Endothelial cell of umbilical vein (primary cell): Measurements from ENCODE around the gene SPINK6. TPM values are rescaled to one million over a fixed set of nuclear protein-coding genes. Genes with fewer than 3 reads are reported as not detected.

Experiments
- BruUV-seq: library from RNA; stranded (reverse); fragments of 400-500 nt; replicated peaks from 2 replicates; lab custom pipeline; 2021; lab: Mats Ljungman, UMichigan
- CTCF ChIA-PET: fragments of 300-600, 350-600 bp; sonication (Branson Sonifier 250); formaldehyde crosslinking; loops from one replicate; lab custom pipeline; 2021; ENCODE audit warnings: antibody characterized with exemption, inconsistent platforms; lab: Charles Lee
- POLR2A ChIA-PET: fragments of 300-600, 350-600 bp; sonication (Branson Sonifier 250); formaldehyde crosslinking; loops from one replicate; lab custom pipeline; 2021; ENCODE audit warnings: antibody characterized with exemption, inconsistent platforms; lab: Charles Lee
- DNase-seq: peaks from one replicate; pipeline ENCODE4 v3.0.0-alpha.2; 2011; ENCODE audit warnings: low read depth, low spot score
- FAIRE-seq: peaks from 2 replicates; lab custom pipeline; 2011; peaks lifted over from hg19 to GRCh38; lab: Jason Lieb, UNC
- H2AFZ ChIP-seq: 2 replicates; pipeline ENCODE4 v1.6.0; 2012; ENCODE audit warnings: low read depth, low read length, control low read depth, inconsistent platforms
- H3K27ac ChIP-seq: 2 replicates; pipeline ENCODE4 v1.5.1; 2011; ENCODE audit warnings: low read depth, mild to moderate bottlenecking, control low read depth, low read length, moderate library complexity; ENCODE audit not compliant: insufficient read depth
- H3K27me3 ChIP-seq, 2 experiments: 2 replicates each; pipeline versions ENCODE4 v1.6.0 to v1.6.1; 2011; ENCODE audit warnings: low read length in 2 of 2, mixed read lengths in 1 of 2; ENCODE audit not compliant: control insufficient read depth in 2 of 2, insufficient read depth in 2 of 2
- H3K36me3 ChIP-seq, 2 experiments: 2 replicates in 1 of 2; 3 replicates in 1 of 2; pipeline ENCODE4 v1.5.1; 2011; ENCODE audit warnings: low read length in 2 of 2, mild to moderate bottlenecking in 1 of 2, moderate library complexity in 1 of 2; ENCODE audit not compliant: control insufficient read depth in 2 of 2, insufficient read depth in 2 of 2; ENCODE audit errors: extremely low read depth in 1 of 2
- H3K4me1 ChIP-seq: 3 replicates; pipeline ENCODE4 v1.5.1; 2011; ENCODE audit warnings: mild to moderate bottlenecking, low read length; ENCODE audit not compliant: control insufficient read depth, insufficient read depth; ENCODE audit errors: extremely low read depth
- H3K4me2 ChIP-seq: 2 replicates; pipeline ENCODE4 v1.6.1; 2011; ENCODE audit warnings: low read length, control low read depth, mixed read lengths; ENCODE audit not compliant: insufficient read depth
- H3K4me3 ChIP-seq, 3 experiments: fragments of 200-600 bp in 1 of 3; sonication (generic), shearing (Covaris generic) in 1 of 3; replicated peaks in 1 of 3; 2 replicates each; pipeline ENCODE4 v1.5.1; 2011 to 2016; ENCODE audit warnings: control low read depth in 3 of 3, low read length in 3 of 3, mild to moderate bottlenecking in 2 of 3, inconsistent platforms in 1 of 3, low read depth in 1 of 3, moderate library complexity in 1 of 3; ENCODE audit not compliant: insufficient read depth in 1 of 3
- H3K79me2 ChIP-seq: 2 replicates; pipeline ENCODE4 v1.6.0; 2012; ENCODE audit warnings: low read length, inconsistent platforms; ENCODE audit not compliant: control insufficient read depth, insufficient read depth
- H3K9ac ChIP-seq: replicated peaks from 2 replicates; pipeline ENCODE3; 2011; ENCODE audit warnings: low read length, control low read depth; ENCODE audit not compliant: insufficient read depth; ENCODE audit errors: extremely low read depth
- H3K9me1 ChIP-seq: replicated peaks from 3 replicates; pipeline ENCODE4 v1.6.0; 2011; ENCODE audit warnings: mild to moderate bottlenecking, low read length; ENCODE audit not compliant: control insufficient read depth, insufficient read depth; ENCODE audit errors: extremely low read depth
- H3K9me3 ChIP-seq: replicated peaks from 2 replicates; pipeline ENCODE4 v1.5.1; 2012; ENCODE audit warnings: low read length, inconsistent platforms; ENCODE audit not compliant: control insufficient read depth, insufficient read depth
- H4K20me1 ChIP-seq: replicated peaks from 2 replicates; pipeline ENCODE3; 2011; ENCODE audit warnings: mild to moderate bottlenecking, low read length; ENCODE audit not compliant: control insufficient read depth, insufficient read depth; ENCODE audit errors: extremely low read depth
- EZH2 ChIP-seq: IDR thresholded peaks from 2 replicates; pipeline ENCODE4 v1.6.1; 2012; ENCODE audit warnings: borderline replicate concordance, low read depth, mild to moderate bottlenecking, moderate library complexity, low read length, inconsistent platforms; ENCODE audit not compliant: severe bottlenecking
- FOS ChIP-seq: IDR thresholded peaks from 2 replicates; pipeline ENCODE4 v1.6.1; 2011; ENCODE audit warnings: mild to moderate bottlenecking, low read length, moderate library complexity, borderline replicate concordance; ENCODE audit not compliant: insufficient read depth
- GATA2 ChIP-seq: IDR thresholded peaks from 2 replicates; pipeline ENCODE4 v1.7.0; 2011; ENCODE audit warnings: low read depth, mild to moderate bottlenecking, moderate library complexity, mixed read lengths, low read length; ENCODE audit not compliant: insufficient read length, insufficient read depth
- JUN ChIP-seq: IDR thresholded peaks from 2 replicates; pipeline ENCODE4 v1.6.1; 2011; ENCODE audit warnings: borderline replicate concordance, low read depth; ENCODE audit not compliant: insufficient read length, insufficient read depth
- MYC ChIP-seq: IDR thresholded peaks from one replicate; pipeline ENCODE4 v1.6.1; 2011; ENCODE audit warnings: mild to moderate bottlenecking, low read depth, low read length
- POLR2A ChIP-seq: IDR thresholded peaks from 2 replicates; pipeline ENCODE4 v1.6.1; 2012; ENCODE audit warnings: low read depth, mild to moderate bottlenecking, control low read depth, low read length
- POLR2AphosphoS5 ChIP-seq: IDR thresholded peaks from 2 replicates; pipeline ENCODE4 v1.6.1; 2012; ENCODE audit warnings: low read depth, mild to moderate bottlenecking, control low read depth, low read length, moderate library complexity; ENCODE audit not compliant: insufficient read depth
- dilution Hi-C: fragments of 300-500 bp; cut with MboI; formaldehyde crosslinking; loops from one replicate; pipeline ENCODE4 v1.15.0; 2019; ENCODE audit warnings: low sequenced_read_pairs; ENCODE audit not compliant: extremely low pct_ligation_motif_present
- intact Hi-C: fragments of 100-400 bp; cut with micrococcal nuclease; formaldehyde crosslinking; loops from one replicate; pipeline ENCODE4 v1.10.0; 2022
- polyA plus RNA-seq, 4 experiments: library from polyadenylated mRNA; depleted of rRNA in 3 of 4; stranded (reverse) in 3 of 4; unstranded in 1 of 4; fragments of >200 nt; gene quantifications; 2 replicates each; pipeline versions ENCODE4 v1.2.1 to v1.2.3, GENCODE V29; 2011 to 2012; ENCODE audit warnings: missing spikeins in 1 of 4
- total RNA-seq: library from RNA; stranded (reverse); gene quantifications from 2 replicates; pipeline ENCODE4 v1.2.3, GENCODE V29; 2021
- TF ChIP-seq, protein P1 (sequence below), 2 donors: IDR thresholded peaks; 1 replicate in 1 of 2; 2 replicates in 1 of 2; pipeline ENCODE4 v1.5.1; 2011; ENCODE audit warnings: low read length in 2 of 2, mild to moderate bottlenecking in 2 of 2, moderate library complexity in 2 of 2, control low read depth in 1 of 2, inconsistent platforms in 1 of 2, low read depth in 1 of 2; ENCODE audit not compliant: insufficient read depth in 1 of 2; ENCODE audit errors: extremely low read depth in 1 of 2
- TF ChIP-seq, protein P2 (sequence below): IDR thresholded peaks from 2 replicates; pipeline ENCODE4 v1.6.1; 2011; ENCODE audit not compliant: insufficient read depth, insufficient read length

The SPINK6 gene
- total and polyA plus RNA-seq, 2 donors (not counting 3 experiments of a cell fraction or from before 2014, with no cell fraction given) = not detected

DNA sequence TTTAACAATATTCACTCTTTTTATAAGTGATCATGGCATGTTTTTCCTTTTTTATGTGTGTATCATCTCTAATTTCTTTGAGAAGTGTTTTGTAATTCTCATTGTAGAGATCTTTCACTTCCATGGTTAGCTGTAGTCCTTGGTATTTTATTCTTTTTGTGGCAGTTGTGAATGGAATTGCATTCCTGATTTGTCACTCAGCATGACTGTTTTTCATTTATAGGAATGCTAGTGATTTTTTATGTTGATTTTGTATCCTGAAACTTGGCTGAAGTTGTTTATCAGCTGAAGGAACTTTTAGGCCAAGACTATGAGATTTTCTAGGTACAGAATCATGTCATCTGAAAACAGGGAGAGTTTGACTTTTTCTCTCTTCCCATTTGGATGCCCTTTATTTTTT lies 52.6 kb downstream of the SPINK6 start:
- Histone ChIP-seq H2AFZ (no peak overlapping the region), H3K4me3 (no peak overlapping the region), H3K9ac (no peak overlapping the region), H3K27ac (no peak overlapping the region), H3K79me2 (no peaks in the 10 kb centered on the region), H4K20me1 (no peaks in the 10 kb centered on the region), H3K27me3 (no peaks in the 10 kb centered on the region), H3K9me3 (no peaks in the 10 kb centered on the region), H3K36me3 (no peaks in the 10 kb centered on the region), H3K4me1 (no peaks in the 10 kb centered on the region), H3K4me2 (no peak overlapping the region), H3K9me1 (no peaks in the 10 kb centered on the region)
- ChIA-PET POLR2A (no interaction called here), CTCF (interaction anchor here (1.4 kb wide), 1 partner anchor 12 kb away, joined by 3 read pairs; no protein-coding TSS in a partner anchor)
- dilution Hi-C loops = no loop called here
- TF ChIP-seq, protein P1, sequence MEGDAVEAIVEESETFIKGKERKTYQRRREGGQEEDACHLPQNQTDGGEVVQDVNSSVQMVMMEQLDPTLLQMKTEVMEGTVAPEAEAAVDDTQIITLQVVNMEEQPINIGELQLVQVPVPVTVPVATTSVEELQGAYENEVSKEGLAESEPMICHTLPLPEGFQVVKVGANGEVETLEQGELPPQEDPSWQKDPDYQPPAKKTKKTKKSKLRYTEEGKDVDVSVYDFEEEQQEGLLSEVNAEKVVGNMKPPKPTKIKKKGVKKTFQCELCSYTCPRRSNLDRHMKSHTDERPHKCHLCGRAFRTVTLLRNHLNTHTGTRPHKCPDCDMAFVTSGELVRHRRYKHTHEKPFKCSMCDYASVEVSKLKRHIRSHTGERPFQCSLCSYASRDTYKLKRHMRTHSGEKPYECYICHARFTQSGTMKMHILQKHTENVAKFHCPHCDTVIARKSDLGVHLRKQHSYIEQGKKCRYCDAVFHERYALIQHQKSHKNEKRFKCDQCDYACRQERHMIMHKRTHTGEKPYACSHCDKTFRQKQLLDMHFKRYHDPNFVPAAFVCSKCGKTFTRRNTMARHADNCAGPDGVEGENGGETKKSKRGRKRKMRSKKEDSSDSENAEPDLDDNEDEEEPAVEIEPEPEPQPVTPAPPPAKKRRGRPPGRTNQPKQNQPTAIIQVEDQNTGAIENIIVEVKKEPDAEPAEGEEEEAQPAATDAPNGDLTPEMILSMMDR (IDR thresholded peaks at IDR 0.05; ENCODE audit: extremely low read depth in 1 of 2, insufficient read depth in 1 of 2, low read depth in 1 of 2, low read length in 2 of 2) = no peak
- TF ChIP-seq FOS = no peak
- no peak for TF ChIP-seq MYC
- BruUV-seq = no TSS peak
- FAIRE-seq (no peak), DNase-seq (no peak)
- intact Hi-C loops = no loop called here

DNA sequence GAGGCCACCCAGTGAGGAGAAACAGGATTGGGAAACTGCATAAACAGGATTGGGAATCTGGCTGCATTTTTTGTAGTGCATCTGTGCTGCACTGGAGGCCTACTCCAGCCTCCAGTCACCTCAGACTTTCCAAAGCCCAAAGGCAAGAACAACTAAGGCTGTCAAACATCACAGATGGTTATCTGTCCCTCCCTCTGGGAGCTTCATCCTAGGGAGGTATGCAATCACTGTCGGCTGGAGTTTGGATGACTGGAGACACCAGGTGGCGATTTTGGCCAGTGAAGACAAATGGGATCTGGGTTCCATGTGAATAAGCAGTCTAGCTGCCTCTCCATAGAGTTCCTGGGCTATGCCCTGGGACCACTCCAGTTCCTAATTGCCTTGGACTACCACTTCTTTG lies 56.4 kb downstream of the SPINK6 start:
- ChIA-PET POLR2A (no interaction called here), CTCF (interaction anchor here (1.4 kb wide), 1 partner anchor 32 kb away, joined by 4 read pairs; no protein-coding TSS in a partner anchor)
- no peak overlapping the region for H3K27ac ChIP-seq
- no peak overlapping the region for H3K4me3 ChIP-seq
- no peak overlapping the region for H2AFZ ChIP-seq
- no peak for DNase-seq
- BruUV-seq = no TSS peak
- no peaks in the 10 kb centered on the region for H3K27me3 ChIP-seq
- no peaks in the 10 kb centered on the region for H3K79me2 ChIP-seq
- H3K4me1 ChIP-seq = no peaks in the 10 kb centered on the region
- no peak overlapping the region for H3K9ac ChIP-seq
- no peaks in the 10 kb centered on the region for H3K9me1 ChIP-seq
- no peaks in the 10 kb centered on the region for H3K9me3 ChIP-seq
- H3K36me3 ChIP-seq = no peaks in the 10 kb centered on the region
- H3K4me2 ChIP-seq = no peak overlapping the region
- intact Hi-C loops = no loop called here
- TF ChIP-seq MYC (no peak), POLR2AphosphoS5 (no peak), FOS (no peak), GATA2 (no peak), POLR2A (no peak), JUN (no peak), EZH2 (no peak)
- TF ChIP-seq, protein P1 (IDR thresholded peaks at IDR 0.05; ENCODE audit: extremely low read depth in 1 of 2, insufficient read depth in 1 of 2, low read depth in 1 of 2, low read length in 2 of 2) = no peak
- TF ChIP-seq, protein P2, sequence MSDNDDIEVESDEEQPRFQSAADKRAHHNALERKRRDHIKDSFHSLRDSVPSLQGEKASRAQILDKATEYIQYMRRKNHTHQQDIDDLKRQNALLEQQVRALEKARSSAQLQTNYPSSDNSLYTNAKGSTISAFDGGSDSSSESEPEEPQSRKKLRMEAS = no peak
- dilution Hi-C loops = no loop called here
- no peak for FAIRE-seq
- H4K20me1 ChIP-seq = no peaks in the 10 kb centered on the region
